ENCODE data around the gene B3GAT3. TPM values are rescaled to one million over a fixed set of nuclear protein-coding genes. Genes with fewer than 3 reads are reported as not detected.

The B3GAT3 gene
- total and polyA plus RNA-seq, 12 donors, result 6.8 to 41.2 (median 11.3) TPM

- TF ChIP-seq, protein P1, sequence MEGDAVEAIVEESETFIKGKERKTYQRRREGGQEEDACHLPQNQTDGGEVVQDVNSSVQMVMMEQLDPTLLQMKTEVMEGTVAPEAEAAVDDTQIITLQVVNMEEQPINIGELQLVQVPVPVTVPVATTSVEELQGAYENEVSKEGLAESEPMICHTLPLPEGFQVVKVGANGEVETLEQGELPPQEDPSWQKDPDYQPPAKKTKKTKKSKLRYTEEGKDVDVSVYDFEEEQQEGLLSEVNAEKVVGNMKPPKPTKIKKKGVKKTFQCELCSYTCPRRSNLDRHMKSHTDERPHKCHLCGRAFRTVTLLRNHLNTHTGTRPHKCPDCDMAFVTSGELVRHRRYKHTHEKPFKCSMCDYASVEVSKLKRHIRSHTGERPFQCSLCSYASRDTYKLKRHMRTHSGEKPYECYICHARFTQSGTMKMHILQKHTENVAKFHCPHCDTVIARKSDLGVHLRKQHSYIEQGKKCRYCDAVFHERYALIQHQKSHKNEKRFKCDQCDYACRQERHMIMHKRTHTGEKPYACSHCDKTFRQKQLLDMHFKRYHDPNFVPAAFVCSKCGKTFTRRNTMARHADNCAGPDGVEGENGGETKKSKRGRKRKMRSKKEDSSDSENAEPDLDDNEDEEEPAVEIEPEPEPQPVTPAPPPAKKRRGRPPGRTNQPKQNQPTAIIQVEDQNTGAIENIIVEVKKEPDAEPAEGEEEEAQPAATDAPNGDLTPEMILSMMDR (IDR thresholded peaks at IDR 0.05), result no peak
- ATAC-seq, result no peak
- intact Hi-C loops (cut with DNase I), result loop anchor here in 1 of 10 donors (10.0 kb wide), 1 partner anchor 172 kb away; no protein-coding TSS in a partner anchor
Measured at GRCh38 chr11:62567018-62567633, 54.7 kb downstream of the B3GAT3 start.

GRCh38 chr11:62566247-62566646 lies 55.5 kb downstream of the B3GAT3 start:
- intact Hi-C loops (cut with DNase I), result loop anchor here in 1 of 10 donors (10.0 kb wide), 1 partner anchor 171 kb away; no protein-coding TSS in a partner anchor
- TF ChIP-seq, protein P1 (IDR thresholded peaks at IDR 0.05), result no peak
- Histone ChIP-seq H3K27me3 (no peaks in the 10 kb centered on the region), H3K27ac (no peak overlapping the region), H3K4me1 (peaks cover 0 to 26% (median 12%) of the 10 kb centered on the region in 9 donors), H3K9me3 (no peaks in the 10 kb centered on the region), H3K4me3 (no peak overlapping the region), H3K36me3 (peaks cover 0 to 100% (median 75%) of the 10 kb centered on the region in 9 donors)
- 93 to 94% methylated on average over 8 of the region's 8 CpGs for WGBS, 2 donors
- ATAC-seq (no peak), DNase-seq (no peak)

More at GRCh38 chr11:62567018-62567633, 54.7 kb downstream of the B3GAT3 start:
- WGBS, 2 donors, result 87 to 88% methylated on average over 8 of the region's 8 CpGs
- H3K9me3 ChIP-seq, result no peaks in the 10 kb centered on the region
- peaks cover 0 to 100% (median 71%) of the 10 kb centered on the region in 9 donors for H3K36me3 ChIP-seq
- no peaks in the 10 kb centered on the region for H3K27me3 ChIP-seq
- H3K4me3 ChIP-seq, result no peak overlapping the region
- no peak overlapping the region for H3K27ac ChIP-seq
- H3K4me1 ChIP-seq, result peaks cover 0 to 32% (median 18%) of the 10 kb centered on the region in 9 donors
- DNase-seq, result no peak

Small RNA genes lying within 50 kb of the gene (microRNA-seq; reads per million reads assigned to microRNA genes)
- gene MIR6747, result 0 reads per million in 2 donors

Other genes starting within 250 kb of the B3GAT3 start
- gene SCGB1A1, start 203.0 kb downstream of the B3GAT3 start, total RNA-seq, result not detected
- under 1 TPM in 1 of 2 donors, not detected in 1; 0.20 TPM for gene SCGB1A1, start 203.0 kb downstream of the B3GAT3 start, polyA plus RNA-seq
- 100 to 1,000 TPM; 259 to 447 (median 386) TPM for gene AHNAK, start 75.2 kb downstream of the B3GAT3 start, total RNA-seq
- gene AHNAK, start 75.2 kb downstream of the B3GAT3 start, polyA plus RNA-seq, result 100 to 1,000 TPM; 101 to 113 TPM
- gene EEF1G, start 48.1 kb downstream of the B3GAT3 start, total RNA-seq, result 1,000 to 10,000 TPM in 5 of 10 donors, 100 to 1,000 TPM in 5; 784 to 1,131 (median 1,002) TPM
- gene EEF1G, start 48.1 kb downstream of the B3GAT3 start, polyA plus RNA-seq, result 1,000 to 10,000 TPM in 1 of 2 donors, 100 to 1,000 TPM in 1; 555 to 1,173 TPM
- 10 to 100 TPM in 8 of 10 donors, 1 to 10 TPM in 2; 8.2 to 17.9 (median 12.3) TPM for gene TUT1, start 30.5 kb downstream of the B3GAT3 start, total RNA-seq
- 10 to 100 TPM in 1 of 2 donors, 1 to 10 TPM in 1; 9.3 to 19.2 TPM for gene TUT1, start 30.5 kb downstream of the B3GAT3 start, polyA plus RNA-seq
- 10 to 100 TPM; 25.0 to 45.3 (median 29.8) TPM for gene MTA2, start 20.1 kb downstream of the B3GAT3 start, total RNA-seq
- 10 to 100 TPM; 22.1 to 35.3 TPM for gene MTA2, start 20.1 kb downstream of the B3GAT3 start, polyA plus RNA-seq
- 10 to 100 TPM in 8 of 10 donors, 1 to 10 TPM in 2; 7.7 to 27.2 (median 15.2) TPM for gene EML3, start 9.2 kb downstream of the B3GAT3 start, total RNA-seq
- 10 to 100 TPM; 18.9 to 50.4 TPM for gene EML3, start 9.2 kb downstream of the B3GAT3 start, polyA plus RNA-seq
- 1 to 10 TPM in 8 of 10 donors, under 1 TPM in 2; 0.81 to 4.4 (median 1.8) TPM for gene ROM1, start 8.7 kb downstream of the B3GAT3 start, total RNA-seq
- gene ROM1, start 8.7 kb downstream of the B3GAT3 start, polyA plus RNA-seq, result 1 to 10 TPM; 5.3 to 6.6 TPM
- gene GANAB, start 24.6 kb upstream of the B3GAT3 start, total RNA-seq, result 100 to 1,000 TPM in 3 of 10 donors, 10 to 100 TPM in 7; 84.0 to 148 (median 96.7) TPM
- gene GANAB, start 24.6 kb upstream of the B3GAT3 start, polyA plus RNA-seq, result 10 to 100 TPM; 53.2 to 87.2 TPM
- gene INTS5, start 31.3 kb upstream of the B3GAT3 start, total RNA-seq, result 10 to 100 TPM in 8 of 10 donors, 1 to 10 TPM in 2; 9.7 to 15.0 (median 10.9) TPM
- gene INTS5, start 31.3 kb upstream of the B3GAT3 start, polyA plus RNA-seq, result 1 to 10 TPM; 2.8 to 8.3 TPM
- gene C11orf98, start 43.2 kb upstream of the B3GAT3 start, total RNA-seq, result 10 to 100 TPM; 25.8 to 41.5 (median 30.0) TPM
- gene C11orf98, start 43.2 kb upstream of the B3GAT3 start, polyA plus RNA-seq, result 100 to 1,000 TPM in 1 of 2 donors, 10 to 100 TPM in 1; 75.9 to 210 TPM
- gene CSKMT, start 43.3 kb upstream of the B3GAT3 start, total RNA-seq, result 1 to 10 TPM; 2.4 to 7.7 (median 4.2) TPM
- gene CSKMT, start 43.3 kb upstream of the B3GAT3 start, polyA plus RNA-seq, result 10 to 100 TPM in 1 of 2 donors, 1 to 10 TPM in 1; 8.8 to 15.7 TPM
- 1 to 10 TPM; 3.9 to 9.5 (median 5.5) TPM for gene UQCC3, start 49.7 kb upstream of the B3GAT3 start, total RNA-seq
- gene UQCC3, start 49.7 kb upstream of the B3GAT3 start, polyA plus RNA-seq, result 10 to 100 TPM; 18.0 to 23.0 TPM
- gene LBHD1, start 50.3 kb upstream of the B3GAT3 start, total RNA-seq, result 1 to 10 TPM; 1.6 to 4.9 (median 3.0) TPM
- gene LBHD1, start 50.3 kb upstream of the B3GAT3 start, polyA plus RNA-seq, result 1 to 10 TPM; 1.6 to 6.4 TPM
- 100 to 1,000 TPM in 1 of 10 donors, 10 to 100 TPM in 9; 57.8 to 100 (median 81.2) TPM for gene UBXN1, start 57.1 kb upstream of the B3GAT3 start, total RNA-seq
- 100 to 1,000 TPM in 1 of 2 donors, 10 to 100 TPM in 1; 83.1 to 175 TPM for gene UBXN1, start 57.1 kb upstream of the B3GAT3 start, polyA plus RNA-seq
- 1 to 10 TPM; 2.0 to 9.5 (median 2.6) TPM for gene LRRN4CL, start 67.5 kb upstream of the B3GAT3 start, total RNA-seq
- gene LRRN4CL, start 67.5 kb upstream of the B3GAT3 start, polyA plus RNA-seq, result 1 to 10 TPM; 1.9 to 2.8 TPM
- 10 to 100 TPM in 9 of 10 donors, 1 to 10 TPM in 1; 8.5 to 26.8 (median 15.7) TPM for gene BSCL2, start 85.4 kb upstream of the B3GAT3 start, total RNA-seq
- 10 to 100 TPM; 31.4 to 83.0 TPM for gene BSCL2, start 85.4 kb upstream of the B3GAT3 start, polyA plus RNA-seq
- under 1 TPM in 4 of 10 donors, not detected in 6; 0.26 to 0.34 (median 0.31) TPM for gene GNG3, start 85.7 kb upstream of the B3GAT3 start, total RNA-seq
- gene GNG3, start 85.7 kb upstream of the B3GAT3 start, polyA plus RNA-seq, result under 1 TPM in 1 of 2 donors, not detected in 1; 0.16 TPM
- 10 to 100 TPM; 26.9 to 40.9 (median 33.4) TPM for gene HNRNPUL2, start 105.5 kb upstream of the B3GAT3 start, total RNA-seq
- gene HNRNPUL2, start 105.5 kb upstream of the B3GAT3 start, polyA plus RNA-seq, result 10 to 100 TPM; 21.4 to 35.3 TPM
- 10 to 100 TPM in 9 of 10 donors, 1 to 10 TPM in 1; 9.4 to 16.2 (median 12.9) TPM for gene TTC9C, start 106.5 kb upstream of the B3GAT3 start, total RNA-seq
- gene TTC9C, start 106.5 kb upstream of the B3GAT3 start, polyA plus RNA-seq, result 10 to 100 TPM; 20.3 to 20.8 TPM
- 10 to 100 TPM in 4 of 10 donors, 1 to 10 TPM in 6; 7.5 to 14.9 (median 9.6) TPM for gene ZBTB3, start 132.2 kb upstream of the B3GAT3 start, total RNA-seq
- gene ZBTB3, start 132.2 kb upstream of the B3GAT3 start, polyA plus RNA-seq, result 1 to 10 TPM; 2.2 to 8.6 TPM
- gene POLR2G, start 139.6 kb upstream of the B3GAT3 start, total RNA-seq, result 10 to 100 TPM; 30.9 to 57.0 (median 42.9) TPM
- 100 to 1,000 TPM in 1 of 2 donors, 10 to 100 TPM in 1; 42.1 to 134 TPM for gene POLR2G, start 139.6 kb upstream of the B3GAT3 start, polyA plus RNA-seq
- gene TAF6L, start 149.4 kb upstream of the B3GAT3 start, total RNA-seq, result 10 to 100 TPM in 3 of 10 donors, 1 to 10 TPM in 7; 7.7 to 14.7 (median 9.0) TPM
- gene TAF6L, start 149.4 kb upstream of the B3GAT3 start, polyA plus RNA-seq, result 10 to 100 TPM; 12.7 to 18.9 TPM
- 10 to 100 TPM in 8 of 10 donors, 1 to 10 TPM in 2; 9.4 to 27.2 (median 17.4) TPM for gene TMEM179B, start 165.4 kb upstream of the B3GAT3 start, total RNA-seq
- gene TMEM179B, start 165.4 kb upstream of the B3GAT3 start, polyA plus RNA-seq, result 10 to 100 TPM; 24.8 to 54.4 TPM
- 10 to 100 TPM; 21.9 to 28.6 (median 23.5) TPM for gene TMEM223, start 170.0 kb upstream of the B3GAT3 start, total RNA-seq
- 10 to 100 TPM; 30.9 to 75.3 TPM for gene TMEM223, start 170.0 kb upstream of the B3GAT3 start, polyA plus RNA-seq
- 10 to 100 TPM; 28.3 to 58.7 (median 36.7) TPM for gene NXF1, start 183.5 kb upstream of the B3GAT3 start, total RNA-seq
- gene NXF1, start 183.5 kb upstream of the B3GAT3 start, polyA plus RNA-seq, result 10 to 100 TPM; 66.6 to 96.7 TPM
- gene STX5, start 210.1 kb upstream of the B3GAT3 start, total RNA-seq, result 10 to 100 TPM; 16.8 to 27.0 (median 19.0) TPM
- gene STX5, start 210.1 kb upstream of the B3GAT3 start, polyA plus RNA-seq, result 10 to 100 TPM; 13.6 to 31.9 TPM
- not detected for gene TEX54, start 210.9 kb upstream of the B3GAT3 start, total RNA-seq
- not detected for gene TEX54, start 210.9 kb upstream of the B3GAT3 start, polyA plus RNA-seq
- 10 to 100 TPM; 17.7 to 31.2 (median 22.9) TPM for gene WDR74, start 217.6 kb upstream of the B3GAT3 start, total RNA-seq
- gene WDR74, start 217.6 kb upstream of the B3GAT3 start, polyA plus RNA-seq, result 10 to 100 TPM; 48.3 to 62.4 TPM